ENCODE data around the gene RMP24.

The RMP24 gene

GRCh38 chr18:35972197-35973000 is at the start of gene RMP24:
Gene RMP24, plus strand, starts transcription at chr18:35972679.
- Histone ChIP-seq H3K9ac (ENCODE audit: low read length) (peak within 1 kb of the TSS; percentile 97), H3K9me2 (ENCODE audit: low read depth, low read length) (no peaks in the 10 kb centered on the region), H3K36me3 (ENCODE audit: insufficient read depth, low read length) (peaks cover 35% of the 10 kb centered on the region), H3F3A (ENCODE audit: insufficient read depth, low read length) (no peaks in the 10 kb centered on the region), H3K4me2 (ENCODE audit: low read length) (peak within 1 kb of the TSS; percentile 92), H4K20me1 (ENCODE audit: insufficient read depth, low read length) (no peaks in the 10 kb centered on the region), H2AFZ (ENCODE audit: low read length) (peak within 1 kb of the TSS; percentile 96), H3K9me3 (ENCODE audit: low read length) (no peaks in the 10 kb centered on the region), H3K4me1 (ENCODE audit: insufficient read depth, low read length, severe bottlenecking) (peaks cover 29% of the 10 kb centered on the region), H3K27ac (ENCODE audit: low read depth, low read length, poor library complexity, severe bottlenecking) (peak within 1 kb of the TSS; percentile 60), H3K79me2 (ENCODE audit: insufficient read depth, low read length) (peaks cover 8% of the 10 kb centered on the region), H3K4me3 (ENCODE audit: low read depth, low read length, poor library complexity, severe bottlenecking) (peak within 1 kb of the TSS; percentile 97), H3K27me3 (ENCODE audit: insufficient read depth, low read length) (no peaks in the 10 kb centered on the region)
- TF ChIP-seq CTCF (IDR thresholded peaks at IDR 0.05; ENCODE audit: low read length) (no peak), EZH2 (IDR thresholded peaks at IDR 0.05; ENCODE audit: borderline replicate concordance, low read length) (no peak)

- no peaks in the 10 kb centered on the region for H3K79me2 ChIP-seq (ENCODE audit: insufficient read depth, low read length)
- H3K27ac ChIP-seq (ENCODE audit: low read depth, low read length, poor library complexity, severe bottlenecking), result no peak overlapping the region
- no peaks in the 10 kb centered on the region for H3K9me3 ChIP-seq (ENCODE audit: low read length)
- H2AFZ ChIP-seq (ENCODE audit: low read length), result no peak overlapping the region
- no peaks in the 10 kb centered on the region for H3K27me3 ChIP-seq (ENCODE audit: insufficient read depth, low read length)
- H3K4me1 ChIP-seq (ENCODE audit: insufficient read depth, low read length, severe bottlenecking), result no peaks in the 10 kb centered on the region
- H4K20me1 ChIP-seq (ENCODE audit: insufficient read depth, low read length), result no peaks in the 10 kb centered on the region
- TF ChIP-seq EZH2 (IDR thresholded peaks at IDR 0.05; ENCODE audit: borderline replicate concordance, low read length) (no peak), CTCF (IDR thresholded peaks at IDR 0.05; ENCODE audit: low read length) (no peak)
- no peaks in the 10 kb centered on the region for H3K9me2 ChIP-seq (ENCODE audit: low read depth, low read length)
- H3K9ac ChIP-seq (ENCODE audit: low read length), result no peak overlapping the region
- no peaks in the 10 kb centered on the region for H3K36me3 ChIP-seq (ENCODE audit: insufficient read depth, low read length)
- H3K4me2 ChIP-seq (ENCODE audit: low read length), result no peak overlapping the region
- H3F3A ChIP-seq (ENCODE audit: insufficient read depth, low read length), result no peaks in the 10 kb centered on the region
- H3K4me3 ChIP-seq (ENCODE audit: low read depth, low read length, poor library complexity, severe bottlenecking), result no peak overlapping the region
Observed at GRCh38 chr18:35923939-35924684, 48.4 kb upstream of the RMP24 start.

- Histone ChIP-seq H3K79me2 (ENCODE audit: insufficient read depth, low read length) (no peaks in the 10 kb centered on the region), H3F3A (ENCODE audit: insufficient read depth, low read length) (no peaks in the 10 kb centered on the region), H3K9ac (ENCODE audit: low read length) (no peak overlapping the region), H2AFZ (ENCODE audit: low read length) (no peak overlapping the region), H3K9me3 (ENCODE audit: low read length) (no peaks in the 10 kb centered on the region), H3K36me3 (ENCODE audit: insufficient read depth, low read length) (no peaks in the 10 kb centered on the region), H3K4me2 (ENCODE audit: low read length) (no peak overlapping the region), H4K20me1 (ENCODE audit: insufficient read depth, low read length) (no peaks in the 10 kb centered on the region), H3K4me3 (ENCODE audit: low read depth, low read length, poor library complexity, severe bottlenecking) (no peak overlapping the region), H3K9me2 (ENCODE audit: low read depth, low read length) (no peaks in the 10 kb centered on the region), H3K27me3 (ENCODE audit: insufficient read depth, low read length) (no peaks in the 10 kb centered on the region), H3K27ac (ENCODE audit: low read depth, low read length, poor library complexity, severe bottlenecking) (no peak overlapping the region), H3K4me1 (ENCODE audit: insufficient read depth, low read length, severe bottlenecking) (no peaks in the 10 kb centered on the region)
- TF ChIP-seq CTCF (IDR thresholded peaks at IDR 0.05; ENCODE audit: low read length) (no peak), EZH2 (IDR thresholded peaks at IDR 0.05; ENCODE audit: borderline replicate concordance, low read length) (no peak)
Observed at GRCh38 chr18:35926884-35927283, 45.6 kb upstream of the RMP24 start.
